ENCODE data around the gene SLBP. TPM values are rescaled to one million over a fixed set of nuclear protein-coding genes. Genes with fewer than 3 reads are reported as not detected.

SLBP gene
- total and polyA plus RNA-seq, 3 donors from 2014 or later = 118 to 173 (median 137) TPM

DNA sequence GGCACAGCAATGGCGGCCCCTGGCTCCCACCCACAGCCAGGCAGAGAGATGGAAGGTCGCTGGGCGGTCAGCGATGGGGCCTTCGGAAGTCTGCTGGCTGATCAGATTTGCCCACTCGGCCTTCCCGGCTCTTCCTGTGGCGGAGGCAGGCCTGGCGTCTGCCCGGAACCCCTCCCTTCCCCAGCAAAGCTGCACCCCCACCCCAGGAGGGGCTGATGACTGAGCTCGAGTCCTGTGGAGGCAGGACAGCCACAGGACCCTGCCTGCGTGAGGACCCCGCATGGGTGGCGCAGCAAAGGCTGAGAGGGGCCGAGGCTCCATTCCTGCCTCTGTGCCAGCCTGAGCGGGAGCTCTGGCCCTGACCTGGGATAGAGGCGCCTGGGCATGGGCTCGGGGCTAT lies 44.0 kb upstream of the SLBP start:
- WGBS, 2 donors = 64 to 81% methylated on average over 3 to 17 of the region's 18 CpGs
- Histone ChIP-seq H3K36me3 (ENCODE audit: low read depth, missing control alignments) (no peaks in the 10 kb centered on the region), H3K4me3 (no peak overlapping the region), H3K9me3 (no peaks in the 10 kb centered on the region), H3K27ac (no peak overlapping the region), H3K27me3 (no peaks in the 10 kb centered on the region), H3K4me1 (no peaks in the 10 kb centered on the region)
- no peak for TF ChIP-seq POLR2A (IDR thresholded peaks at IDR 0.05)
- TF ChIP-seq, protein P1, sequence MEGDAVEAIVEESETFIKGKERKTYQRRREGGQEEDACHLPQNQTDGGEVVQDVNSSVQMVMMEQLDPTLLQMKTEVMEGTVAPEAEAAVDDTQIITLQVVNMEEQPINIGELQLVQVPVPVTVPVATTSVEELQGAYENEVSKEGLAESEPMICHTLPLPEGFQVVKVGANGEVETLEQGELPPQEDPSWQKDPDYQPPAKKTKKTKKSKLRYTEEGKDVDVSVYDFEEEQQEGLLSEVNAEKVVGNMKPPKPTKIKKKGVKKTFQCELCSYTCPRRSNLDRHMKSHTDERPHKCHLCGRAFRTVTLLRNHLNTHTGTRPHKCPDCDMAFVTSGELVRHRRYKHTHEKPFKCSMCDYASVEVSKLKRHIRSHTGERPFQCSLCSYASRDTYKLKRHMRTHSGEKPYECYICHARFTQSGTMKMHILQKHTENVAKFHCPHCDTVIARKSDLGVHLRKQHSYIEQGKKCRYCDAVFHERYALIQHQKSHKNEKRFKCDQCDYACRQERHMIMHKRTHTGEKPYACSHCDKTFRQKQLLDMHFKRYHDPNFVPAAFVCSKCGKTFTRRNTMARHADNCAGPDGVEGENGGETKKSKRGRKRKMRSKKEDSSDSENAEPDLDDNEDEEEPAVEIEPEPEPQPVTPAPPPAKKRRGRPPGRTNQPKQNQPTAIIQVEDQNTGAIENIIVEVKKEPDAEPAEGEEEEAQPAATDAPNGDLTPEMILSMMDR (IDR thresholded peaks at IDR 0.05) = no peak
- DNase-seq = no peak
- intact Hi-C loops (cut with DNase I; ENCODE audit: low total_unique reads) = loop anchor here (10.0 kb wide), 1 partner anchor 149 kb away; no protein-coding TSS in a partner anchor

DNA sequence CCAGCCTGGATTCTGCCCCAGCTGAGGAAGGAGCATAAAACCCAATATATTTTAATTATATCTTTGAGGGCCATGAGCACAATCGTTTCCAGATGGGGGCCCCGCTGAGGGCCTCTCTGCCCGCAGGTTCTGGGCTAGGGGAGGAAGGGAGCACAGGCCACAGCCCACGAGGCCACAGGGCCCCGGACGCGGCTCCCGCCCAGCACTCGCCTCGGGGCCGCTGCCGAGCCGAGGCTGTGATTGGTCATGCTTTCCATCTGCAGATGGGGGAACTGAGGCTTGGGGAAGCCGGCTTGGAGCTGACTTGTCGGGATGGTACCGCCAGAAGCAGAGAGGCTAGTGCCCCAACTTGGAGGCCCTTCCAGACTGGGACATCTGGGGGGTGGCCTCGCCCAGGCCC lies 43.2 kb upstream of the SLBP start:
- Histone ChIP-seq H3K9me3 (no peaks in the 10 kb centered on the region), H3K27me3 (no peaks in the 10 kb centered on the region), H3K36me3 (ENCODE audit: low read depth, missing control alignments) (no peaks in the 10 kb centered on the region), H3K4me1 (no peaks in the 10 kb centered on the region), H3K4me3 (no peak overlapping the region), H3K27ac (no peak overlapping the region)
- TF ChIP-seq POLR2A (IDR thresholded peaks at IDR 0.05) = no peak
- TF ChIP-seq, protein P1 (IDR thresholded peaks at IDR 0.05) = no peak
- DNase-seq = no peak
- intact Hi-C loops (cut with DNase I; ENCODE audit: low total_unique reads) = loop anchor here (10.0 kb wide), 1 partner anchor 150 kb away; no protein-coding TSS in a partner anchor
- WGBS, 2 donors = 92 to 93% methylated on average over 14 to 17 of the region's 17 CpGs

DNA sequence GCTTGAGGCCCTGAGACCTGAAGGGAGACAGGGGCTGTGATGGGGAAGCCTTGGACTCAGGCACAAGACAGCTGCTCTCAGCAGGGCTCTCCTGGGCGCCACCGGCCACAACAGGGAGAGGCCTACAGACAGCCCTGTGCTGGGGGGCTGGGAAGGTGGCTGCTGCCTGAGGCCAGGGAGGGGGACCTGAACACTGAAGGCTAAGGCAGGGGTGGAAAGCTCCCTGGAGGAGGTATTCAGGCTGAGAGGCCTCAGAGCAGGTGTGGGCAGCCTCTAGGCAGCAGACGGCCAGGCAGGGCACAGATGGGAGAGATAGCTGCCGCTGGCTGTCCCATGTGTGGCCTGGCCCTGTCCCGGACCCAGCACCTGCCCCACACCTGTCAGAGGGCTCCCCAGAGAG lies 42.2 kb upstream of the SLBP start:
- H3K4me3 ChIP-seq = no peak overlapping the region
- H3K27me3 ChIP-seq = no peaks in the 10 kb centered on the region
- H3K9me3 ChIP-seq = no peaks in the 10 kb centered on the region
- WGBS, 2 donors = 92% methylated on average over 5 of the region's 5 CpGs; no CpG with 5 or more reads in 1 of the 2 donors
- no peak for DNase-seq
- TF ChIP-seq, protein P1 (IDR thresholded peaks at IDR 0.05) = no peak
- TF ChIP-seq POLR2A (IDR thresholded peaks at IDR 0.05) = no peak
- no peak overlapping the region for H3K27ac ChIP-seq
- no peaks in the 10 kb centered on the region for H3K4me1 ChIP-seq
- no peaks in the 10 kb centered on the region for H3K36me3 ChIP-seq (ENCODE audit: low read depth, missing control alignments)
- intact Hi-C loops (cut with DNase I; ENCODE audit: low total_unique reads) = loop anchor here (10.0 kb wide), 1 partner anchor 150 kb away; no protein-coding TSS in a partner anchor

DNA sequence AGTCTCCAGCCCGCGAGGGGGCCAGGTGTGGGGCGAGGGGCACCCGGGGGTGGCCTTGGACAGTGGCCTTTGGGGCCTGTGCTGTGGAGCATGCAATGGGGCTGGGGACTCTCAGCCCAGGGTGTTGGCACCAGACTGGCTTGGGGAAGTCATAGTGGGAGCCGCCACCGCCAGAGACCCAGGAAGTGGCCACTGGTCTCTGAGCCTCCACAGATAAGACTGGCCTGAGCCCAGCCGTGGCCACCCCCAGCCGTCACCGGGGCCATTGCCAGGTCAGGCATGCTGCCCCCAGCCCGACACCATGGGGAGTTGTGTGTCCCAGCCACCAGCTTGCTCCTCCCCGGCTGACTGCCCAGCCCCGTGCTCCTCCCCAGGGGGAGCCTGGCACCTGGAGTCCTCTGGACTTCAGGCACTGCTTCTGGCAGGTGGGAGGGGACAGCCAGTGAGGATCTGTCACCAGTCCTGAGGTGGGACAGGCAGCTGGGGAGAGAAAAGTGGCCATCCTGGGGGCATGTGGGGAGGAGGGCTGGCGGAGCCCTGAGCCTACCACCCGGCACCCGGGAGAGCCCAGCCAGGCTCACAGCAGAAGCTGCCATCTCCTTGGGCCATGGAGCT lies 41.7 kb upstream of the SLBP start:
- WGBS, 2 donors = 80% methylated on average over 15 of the region's 15 CpGs; no CpG with 5 or more reads in 1 of the 2 donors
- Histone ChIP-seq H3K36me3 (ENCODE audit: low read depth, missing control alignments) (no peaks in the 10 kb centered on the region), H3K27ac (no peak overlapping the region), H3K4me1 (no peaks in the 10 kb centered on the region), H3K4me3 (no peak overlapping the region), H3K27me3 (no peaks in the 10 kb centered on the region), H3K9me3 (no peaks in the 10 kb centered on the region)
- DNase-seq = no peak
- TF ChIP-seq, protein P1 (IDR thresholded peaks at IDR 0.05) = no peak
- no peak for TF ChIP-seq POLR2A (IDR thresholded peaks at IDR 0.05)
- intact Hi-C loops (cut with DNase I; ENCODE audit: low total_unique reads) = loop anchor here (10.0 kb wide), 1 partner anchor 151 kb away; no protein-coding TSS in a partner anchor

DNA sequence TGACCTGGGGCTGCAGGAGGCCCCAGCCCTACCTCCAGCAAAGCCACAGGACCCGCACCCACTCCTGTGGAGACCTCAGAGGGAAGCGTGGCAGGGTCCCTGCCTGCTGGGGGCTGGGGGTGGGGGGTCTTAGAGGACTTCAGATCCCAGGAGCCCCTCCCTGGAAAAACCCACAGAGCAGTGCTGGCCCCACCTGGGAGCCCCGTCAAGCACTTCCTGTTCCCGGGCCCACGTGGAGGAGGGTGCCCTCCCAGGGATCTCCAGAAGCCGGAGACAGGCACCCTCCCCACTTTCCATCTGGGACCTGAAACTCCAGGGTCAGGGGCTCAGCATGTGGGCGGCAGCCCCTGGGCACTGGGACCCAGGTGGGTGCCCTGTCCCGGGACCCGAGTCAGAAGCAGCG lies 41.2 kb upstream of the SLBP start:
- Histone ChIP-seq H3K9me3 (no peaks in the 10 kb centered on the region), H3K27ac (no peak overlapping the region), H3K27me3 (no peaks in the 10 kb centered on the region), H3K36me3 (ENCODE audit: low read depth, missing control alignments) (no peaks in the 10 kb centered on the region), H3K4me3 (no peak overlapping the region), H3K4me1 (no peaks in the 10 kb centered on the region)
- TF ChIP-seq, protein P1 (IDR thresholded peaks at IDR 0.05) = no peak
- TF ChIP-seq POLR2A (IDR thresholded peaks at IDR 0.05) = no peak
- intact Hi-C loops (cut with DNase I; ENCODE audit: low total_unique reads) = loop anchor here (10.0 kb wide), 1 partner anchor 152 kb away; no protein-coding TSS in a partner anchor
- DNase-seq = no peak
- 66 to 83% methylated on average over 4 to 7 of the region's 10 CpGs for WGBS, 2 donors
